Measurements from ENCODE around the gene CGB3. TPM values are rescaled to one million over a fixed set of nuclear protein-coding genes. Genes with fewer than 3 reads are reported as not detected.
A peak's percentile ranks its signal among the peaks of the same experiment; 100 is the strongest.

CGB3 gene
- total and polyA plus RNA-seq, 10 donors, result not detected

- intact Hi-C loops (cut with DNase I; ENCODE audit: low total_unique reads), result no loop called here
- Histone ChIP-seq H3K36me3 (peaks cover 0 to 72% (median 47%) of the 10 kb centered on the region in 6 donors), H3K27ac (no peak overlapping the region), H3K27me3 (replicated peaks in 1 of 7) (peaks cover 0 to 18% (median 2%) of the 10 kb centered on the region in 7 donors), H3K4me3 (no peak overlapping the region), H3K9me3 (no peaks in the 10 kb centered on the region), H3K4me1 (peaks cover 4 to 25% (median 20%) of the 10 kb centered on the region in 6 donors)
- no peak for TF ChIP-seq CTCF (IDR thresholded peaks at IDR 0.05 in 8 of 11, conservative IDR thresholded peaks at IDR 0.05 in 3 of 11)
- WGBS, 5 donors, result 91 to 95% (median 94%) methylated on average over 31 to 32 of the region's 32 CpGs
- DNase-seq, result no peak
These were observed 9.8 kb downstream of the CGB3 start for GRCh38 chr19:49014123-49014869.

GRCh38 chr19:49011194-49011593 is 12.9 kb downstream of the CGB3 start:
- no peaks in the 10 kb centered on the region for H3K27me3 ChIP-seq (replicated peaks in 1 of 7)
- WGBS, 5 donors, result 88 to 93% (median 92%) methylated on average over 14 to 17 of the region's 17 CpGs
- DNase-seq, result no peak
- no peak overlapping the region for H3K27ac ChIP-seq
- no peaks in the 10 kb centered on the region for H3K4me1 ChIP-seq
- H3K4me3 ChIP-seq, result no peak overlapping the region
- intact Hi-C loops (cut with DNase I; ENCODE audit: low total_unique reads), result no loop called here
- no peaks in the 10 kb centered on the region for H3K9me3 ChIP-seq
- TF ChIP-seq POLR2AphosphoS5 (IDR thresholded peaks at IDR 0.05) (no peak), CTCF (IDR thresholded peaks at IDR 0.05 in 8 of 11, conservative IDR thresholded peaks at IDR 0.05 in 3 of 11) (no peak), POLR2A (IDR thresholded peaks at IDR 0.05) (no peak)
- peaks cover 0 to 100% (median 63%) of the 10 kb centered on the region in 6 donors for H3K36me3 ChIP-seq

GRCh38 chr19:49010453-49010852 is 13.7 kb downstream of the CGB3 start:
- 90 to 96% (median 93%) methylated on average over 13 to 18 of the region's 18 CpGs for WGBS, 5 donors
- intact Hi-C loops (cut with DNase I; ENCODE audit: low total_unique reads), result no loop called here
- Histone ChIP-seq H3K9me3 (no peaks in the 10 kb centered on the region), H3K27me3 (replicated peaks in 1 of 7) (no peaks in the 10 kb centered on the region), H3K4me3 (no peak overlapping the region), H3K36me3 (peaks cover 0 to 100% (median 67%) of the 10 kb centered on the region in 6 donors), H3K27ac (no peak overlapping the region), H3K4me1 (no peaks in the 10 kb centered on the region)
- TF ChIP-seq POLR2AphosphoS5 (IDR thresholded peaks at IDR 0.05) (no peak), POLR2A (IDR thresholded peaks at IDR 0.05) (no peak), CTCF (IDR thresholded peaks at IDR 0.05 in 8 of 11, conservative IDR thresholded peaks at IDR 0.05 in 3 of 11) (no peak)
- DNase-seq, result no peak

- Histone ChIP-seq H3K4me3 (no peak overlapping the region), H3K36me3 (peaks cover 0 to 100% (median 70%) of the 10 kb centered on the region in 6 donors), H3K27ac (no peak overlapping the region), H3K9me3 (no peaks in the 10 kb centered on the region), H3K4me1 (no peaks in the 10 kb centered on the region), H3K27me3 (replicated peaks in 1 of 7) (no peaks in the 10 kb centered on the region)
- no peak for DNase-seq
- no peak for TF ChIP-seq POLR2A (IDR thresholded peaks at IDR 0.05)
- TF ChIP-seq POLR2AphosphoS5 (IDR thresholded peaks at IDR 0.05), result peak in 1 of 3 donors; percentile 27
- intact Hi-C loops (cut with DNase I; ENCODE audit: low total_unique reads), result no loop called here
- 96 to 99% (median 97%) methylated on average over 17 to 18 of the region's 18 CpGs for WGBS, 5 donors
These were observed 14.3 kb downstream of the CGB3 start for GRCh38 chr19:49009828-49010227.
